ENCODE data around the gene EPS8L1.
"Not testable (repeated sequence)": the region's sequence is repeated elsewhere in the genome, so short reads cannot be mapped to it uniquely, and the experiment has no call there.

Gene EPS8L1

GRCh38 chr19:55097864-55098715 lies 22.4 kb downstream of the EPS8L1 start:
- DNase-seq = no peak

- no peak for DNase-seq
Measured at GRCh38 chr19:55098716-55099556, 23.3 kb downstream of the EPS8L1 start.

- DNase-seq = no peak
Measured at GRCh38 chr19:55099557-55100506, 24.2 kb downstream of the EPS8L1 start.

GRCh38 chr19:55101261-55101660 lies 25.6 kb downstream of the EPS8L1 start:
- no peak for DNase-seq

GRCh38 chr19:55103190-55103589 lies 27.5 kb downstream of the EPS8L1 start:
- DNase-seq = no peak

- no peak for DNase-seq
Measured at GRCh38 chr19:55105237-55105636, 29.6 kb downstream of the EPS8L1 start.

GRCh38 chr19:55106591-55106990 lies 30.9 kb downstream of the EPS8L1 start:
- no peak for DNase-seq

GRCh38 chr19:55107252-55107651 lies 31.6 kb downstream of the EPS8L1 start:
- not testable (repeated sequence) for DNase-seq

GRCh38 chr19:55109527-55110291 lies 34.0 kb downstream of the EPS8L1 start:
- no peak for DNase-seq

- no peak for DNase-seq
Measured at GRCh38 chr19:55111238-55111831, 35.7 kb downstream of the EPS8L1 start.

GRCh38 chr19:55112246-55112776 lies 36.6 kb downstream of the EPS8L1 start:
- no peak for DNase-seq

- no peak for DNase-seq
Measured at GRCh38 chr19:55112777-55113569, 37.3 kb downstream of the EPS8L1 start.

GRCh38 chr19:55113570-55114039 lies 37.9 kb downstream of the EPS8L1 start:
- DNase-seq = no peak

- DNase-seq = no peak
Measured at GRCh38 chr19:55114566-55115145, 39.0 kb downstream of the EPS8L1 start.

- no peak for DNase-seq
Measured at GRCh38 chr19:55115446-55116065, 39.9 kb downstream of the EPS8L1 start.

GRCh38 chr19:55116232-55116858 lies 40.7 kb downstream of the EPS8L1 start:
- DNase-seq = no peak

- no peak for DNase-seq
Measured at GRCh38 chr19:55116859-55117662, 41.4 kb downstream of the EPS8L1 start, which contains the start of gene PPP1R12C. PPP1R12C (minus strand) TSS chr19:55117637; CDS start chr19:55117543, 94 bp downstream.
